22Rv1 (cell line): Measurements from ENCODE around the gene GPLD1.
A peak's percentile ranks its signal among the peaks of the same experiment; 100 is the strongest.

ENCODE experiments used
- H3K27ac ChIP-seq: fragments of 450-650 bp; 2 replicates; pipeline ENCODE4 v1.5.1; 2017
- ZFX ChIP-seq: fragments of 450-650 bp; IDR thresholded peaks from 2 replicates; pipeline ENCODE4 v1.6.1; 2017; ENCODE audit warnings: antibody characterized with exemption, borderline replicate concordance
- TF ChIP-seq, protein P1 (sequence below): fragments of 450-650 bp; IDR thresholded peaks from 2 replicates; pipeline ENCODE4 v1.5.1; 2017; ENCODE audit warnings: mild to moderate bottlenecking

GPLD1 gene, protein sequence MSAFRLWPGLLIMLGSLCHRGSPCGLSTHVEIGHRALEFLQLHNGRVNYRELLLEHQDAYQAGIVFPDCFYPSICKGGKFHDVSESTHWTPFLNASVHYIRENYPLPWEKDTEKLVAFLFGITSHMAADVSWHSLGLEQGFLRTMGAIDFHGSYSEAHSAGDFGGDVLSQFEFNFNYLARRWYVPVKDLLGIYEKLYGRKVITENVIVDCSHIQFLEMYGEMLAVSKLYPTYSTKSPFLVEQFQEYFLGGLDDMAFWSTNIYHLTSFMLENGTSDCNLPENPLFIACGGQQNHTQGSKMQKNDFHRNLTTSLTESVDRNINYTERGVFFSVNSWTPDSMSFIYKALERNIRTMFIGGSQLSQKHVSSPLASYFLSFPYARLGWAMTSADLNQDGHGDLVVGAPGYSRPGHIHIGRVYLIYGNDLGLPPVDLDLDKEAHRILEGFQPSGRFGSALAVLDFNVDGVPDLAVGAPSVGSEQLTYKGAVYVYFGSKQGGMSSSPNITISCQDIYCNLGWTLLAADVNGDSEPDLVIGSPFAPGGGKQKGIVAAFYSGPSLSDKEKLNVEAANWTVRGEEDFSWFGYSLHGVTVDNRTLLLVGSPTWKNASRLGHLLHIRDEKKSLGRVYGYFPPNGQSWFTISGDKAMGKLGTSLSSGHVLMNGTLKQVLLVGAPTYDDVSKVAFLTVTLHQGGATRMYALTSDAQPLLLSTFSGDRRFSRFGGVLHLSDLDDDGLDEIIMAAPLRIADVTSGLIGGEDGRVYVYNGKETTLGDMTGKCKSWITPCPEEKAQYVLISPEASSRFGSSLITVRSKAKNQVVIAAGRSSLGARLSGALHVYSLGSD

DNA sequence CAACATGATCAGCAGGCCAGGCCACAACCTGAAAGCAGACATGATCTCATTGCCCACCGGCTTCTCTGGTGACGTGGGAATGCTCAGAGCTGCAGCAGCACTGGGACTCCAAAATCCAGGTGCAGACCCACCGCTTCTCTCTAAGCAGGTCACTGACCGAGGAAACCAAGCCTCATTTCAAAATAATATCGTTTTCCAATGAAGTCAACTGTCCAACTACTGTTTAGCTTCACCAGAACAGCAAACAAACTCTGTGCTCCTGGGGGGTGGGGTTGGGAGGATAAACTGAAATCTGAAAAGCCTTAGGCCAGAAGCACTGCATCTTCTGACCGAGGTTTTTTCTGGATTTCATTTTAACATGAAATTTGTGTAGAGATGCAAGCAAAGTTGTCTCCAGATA, at the start of gene GPLD1:
Gene GPLD1, minus strand, starts transcription at position 109 of the 400 bp plus-strand sequence. Its CDS starts 67 bp downstream, at position 42.
- TF ChIP-seq, protein P1, sequence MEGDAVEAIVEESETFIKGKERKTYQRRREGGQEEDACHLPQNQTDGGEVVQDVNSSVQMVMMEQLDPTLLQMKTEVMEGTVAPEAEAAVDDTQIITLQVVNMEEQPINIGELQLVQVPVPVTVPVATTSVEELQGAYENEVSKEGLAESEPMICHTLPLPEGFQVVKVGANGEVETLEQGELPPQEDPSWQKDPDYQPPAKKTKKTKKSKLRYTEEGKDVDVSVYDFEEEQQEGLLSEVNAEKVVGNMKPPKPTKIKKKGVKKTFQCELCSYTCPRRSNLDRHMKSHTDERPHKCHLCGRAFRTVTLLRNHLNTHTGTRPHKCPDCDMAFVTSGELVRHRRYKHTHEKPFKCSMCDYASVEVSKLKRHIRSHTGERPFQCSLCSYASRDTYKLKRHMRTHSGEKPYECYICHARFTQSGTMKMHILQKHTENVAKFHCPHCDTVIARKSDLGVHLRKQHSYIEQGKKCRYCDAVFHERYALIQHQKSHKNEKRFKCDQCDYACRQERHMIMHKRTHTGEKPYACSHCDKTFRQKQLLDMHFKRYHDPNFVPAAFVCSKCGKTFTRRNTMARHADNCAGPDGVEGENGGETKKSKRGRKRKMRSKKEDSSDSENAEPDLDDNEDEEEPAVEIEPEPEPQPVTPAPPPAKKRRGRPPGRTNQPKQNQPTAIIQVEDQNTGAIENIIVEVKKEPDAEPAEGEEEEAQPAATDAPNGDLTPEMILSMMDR: no peak
- TF ChIP-seq ZFX: no peak
- H3K27ac ChIP-seq: peak within 1 kb of the TSS; percentile 60

DNA sequence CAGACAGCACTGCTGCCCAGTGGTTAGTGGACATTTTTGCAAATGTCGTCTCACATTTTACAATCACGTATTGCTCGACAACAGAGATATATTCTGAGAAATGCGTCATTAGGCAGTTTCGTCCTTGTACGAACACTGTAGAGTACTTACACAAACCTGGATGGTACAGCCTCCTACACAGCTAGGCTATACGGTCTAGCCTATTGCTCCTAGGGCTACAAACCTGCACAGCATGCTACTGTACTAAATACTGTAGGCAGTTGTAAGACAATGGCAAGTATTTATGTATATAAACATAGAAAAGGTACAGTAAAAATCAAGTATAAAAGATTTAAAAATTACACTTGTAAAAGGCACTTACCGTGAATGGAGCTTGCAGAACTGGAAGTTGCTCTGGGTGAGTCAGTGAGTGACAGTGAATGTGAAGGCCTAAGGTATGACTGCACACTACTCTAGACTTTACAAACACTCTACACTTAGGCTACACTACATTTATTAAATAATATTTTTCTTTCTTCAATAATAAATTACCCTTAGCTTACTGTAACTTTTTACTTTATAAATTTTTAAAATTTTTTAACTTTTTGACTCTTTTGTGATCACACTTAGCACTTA, 48.5 kb upstream of the GPLD1 start:
- H3K27ac ChIP-seq: no peak overlapping the region
- TF ChIP-seq, protein P1: no peak
- no peak for TF ChIP-seq ZFX

DNA sequence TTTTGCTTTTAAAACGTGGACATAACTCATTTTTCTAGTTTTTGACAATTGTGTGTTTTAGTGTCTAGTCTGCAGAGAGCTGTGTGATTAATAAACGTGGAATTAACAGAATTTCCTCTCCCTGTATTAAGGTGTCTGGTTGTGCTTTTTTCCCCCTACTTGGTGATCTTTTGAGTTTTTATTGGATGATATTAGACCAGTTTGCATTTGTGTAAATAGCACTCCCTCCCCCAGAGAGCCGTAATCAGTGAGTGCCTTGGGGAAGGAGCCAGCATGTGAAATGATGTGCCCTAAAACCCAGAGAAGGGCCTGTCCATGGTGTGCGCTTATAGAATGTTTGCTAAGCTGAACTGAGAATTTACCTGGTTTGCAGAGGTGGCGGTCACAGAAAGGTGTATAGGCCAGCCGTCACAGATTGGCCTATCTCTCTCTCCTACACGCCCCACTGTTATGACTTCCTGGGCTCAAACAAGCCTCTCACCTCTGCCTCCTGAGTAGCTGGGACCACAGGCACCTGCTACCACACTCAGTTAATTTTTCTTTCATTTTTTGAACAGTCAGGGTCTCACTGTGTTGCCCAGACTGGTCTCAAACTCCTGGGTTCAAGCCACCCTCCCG, 47.8 kb upstream of the GPLD1 start:
- H3K27ac ChIP-seq: no peak overlapping the region
- no peak for TF ChIP-seq ZFX
- TF ChIP-seq, protein P1: no peak

DNA sequence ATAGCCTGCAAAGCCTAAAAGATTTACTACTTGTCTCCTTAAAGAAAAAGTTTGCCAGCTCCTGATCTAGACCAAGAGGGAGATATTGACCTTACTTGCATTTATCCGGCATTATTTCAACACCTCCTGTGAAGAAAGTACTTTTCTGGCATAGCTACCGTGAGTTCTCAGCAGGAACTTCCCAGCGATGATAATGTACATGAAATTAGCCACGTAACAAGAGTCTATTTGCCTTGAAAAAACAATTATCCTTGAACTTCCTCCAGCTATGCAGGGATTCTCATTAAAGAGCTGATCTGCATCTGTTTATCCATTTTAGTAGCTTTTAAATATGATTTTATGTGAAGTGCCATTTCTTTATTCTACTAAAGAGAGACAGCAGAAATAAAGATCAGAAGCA, 47.1 kb upstream of the GPLD1 start:
- no peak for TF ChIP-seq ZFX
- TF ChIP-seq, protein P1: no peak
- H3K27ac ChIP-seq: no peak overlapping the region

DNA sequence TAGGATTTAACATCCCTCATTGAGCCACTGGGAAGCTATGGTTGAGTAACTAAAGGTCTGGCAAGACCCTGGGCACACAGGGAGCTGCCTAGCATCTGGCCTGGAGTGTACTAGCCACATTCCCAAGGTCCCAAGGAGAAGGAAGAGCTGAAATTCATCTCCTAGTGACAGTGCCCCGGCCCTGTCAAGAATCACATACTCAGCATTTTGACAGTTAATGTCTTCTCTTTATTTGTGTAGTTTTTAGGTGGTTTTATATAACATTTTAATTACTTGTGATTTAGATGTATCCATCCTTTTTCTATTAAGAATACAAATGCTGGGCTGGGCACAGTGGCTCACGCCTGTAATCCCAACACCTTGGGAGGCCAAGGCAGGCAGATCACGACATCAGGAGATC, 45.8 kb upstream of the GPLD1 start:
- TF ChIP-seq, protein P1: no peak
- no peak for TF ChIP-seq ZFX
- no peak overlapping the region for H3K27ac ChIP-seq

DNA sequence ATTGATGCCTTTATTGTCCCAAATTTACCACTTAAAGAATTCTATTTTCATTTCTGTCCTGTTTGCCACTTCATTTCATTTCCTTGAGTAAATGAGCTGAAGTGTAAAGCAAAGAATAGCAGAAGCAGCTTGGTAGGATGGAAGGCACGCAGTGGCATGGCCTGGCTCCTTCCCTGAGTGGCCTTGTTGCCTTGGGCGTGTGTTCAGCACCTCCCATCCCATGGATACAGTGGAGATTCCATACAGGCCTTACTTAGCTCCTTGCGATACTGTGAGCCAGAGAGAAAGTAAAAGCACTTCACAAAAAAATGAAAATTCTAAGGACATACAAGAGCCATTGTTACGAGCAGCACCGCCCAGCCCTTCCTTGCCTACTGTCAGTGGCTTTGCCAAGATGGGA, 45.0 kb upstream of the GPLD1 start:
- no peak overlapping the region for H3K27ac ChIP-seq
- no peak for TF ChIP-seq ZFX

DNA sequence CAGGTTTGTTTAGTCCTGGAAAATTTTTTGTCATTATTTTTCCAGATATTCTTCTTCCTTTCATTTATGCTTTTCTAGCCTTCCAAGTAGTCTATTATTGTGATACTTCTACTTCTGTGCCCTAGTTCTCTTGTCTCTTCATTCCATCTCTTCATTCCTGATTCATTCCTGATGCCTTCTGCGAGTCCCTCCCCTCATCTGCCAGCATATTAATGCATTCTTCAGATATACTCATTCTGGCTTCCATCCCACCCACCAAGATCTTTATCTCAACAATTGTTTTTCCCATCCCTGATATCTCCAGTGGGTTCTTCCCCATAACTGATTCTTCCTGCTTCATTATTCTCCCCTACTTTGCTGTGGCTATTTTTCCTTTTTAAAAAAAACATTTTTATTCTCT, 40.6 kb upstream of the GPLD1 start:
- TF ChIP-seq, protein P1: no peak
- TF ChIP-seq ZFX: no peak
- H3K27ac ChIP-seq: no peak overlapping the region
